Right lobe of liver (tissue), 6 donors: ENCODE data around the gene CHRNA1. TPM values are rescaled to one million over a fixed set of nuclear protein-coding genes. Genes with fewer than 3 reads are reported as not detected.
A peak's percentile ranks its signal among the peaks of the same experiment; 100 is the strongest.

Experiments
- ATAC-seq, 4 donors: fragments of 200-7000 bp; cut with Tn5 transposase; one replicate each; pipeline ENCODE4 v1.9.1; 2020; ENCODE audit warnings: mild to moderate bottlenecking in 4 of 4, moderate library complexity in 4 of 4
- DNase-seq, 3 donors: peaks; one replicate each; pipeline ENCODE4 v3.0.0-alpha.2; 2020
- H3K27ac ChIP-seq, 3 donors: fragments of 200-600 bp; one replicate each; pipeline ENCODE4 v1.8.0; 2022
- H3K27me3 ChIP-seq, 2 donors: fragments of 200-600 bp; one replicate each; pipeline ENCODE4 v1.8.0; 2022
- H3K36me3 ChIP-seq, 4 donors: fragments of 200-600 bp; sonication (generic) in 1 of 4; one replicate each; pipeline versions ENCODE4 v1.5.1 to v1.8.0; 2017 to 2022; ENCODE audit warnings: control low read depth in 1 of 4
- H3K4me1 ChIP-seq, 4 donors: fragments of 200-600 bp; sonication (generic) in 1 of 4; one replicate each; pipeline versions ENCODE4 v1.5.1 to v1.8.0; 2017 to 2022; ENCODE audit warnings: control low read depth in 1 of 4
- H3K4me3 ChIP-seq, 3 donors: fragments of 200-600 bp; one replicate each; pipeline ENCODE4 v1.8.0; 2022
- H3K9me3 ChIP-seq, 4 donors: fragments of 200-600 bp; sonication (generic) in 1 of 4; one replicate each; pipeline versions ENCODE4 v1.5.1 to v1.8.0; 2017 to 2022; ENCODE audit warnings: control low read depth in 1 of 4
- CTCF ChIP-seq, 4 donors: fragments of 200-600 bp in 3 of 4; fragments of 450-650 bp in 1 of 4; IDR thresholded peaks; one replicate each; pipeline versions ENCODE4 v1.5.1 to v1.8.0; 2016 to 2022; ENCODE audit warnings: antibody characterized with exemption in 4 of 4, mild to moderate bottlenecking in 2 of 4
- POLR2A ChIP-seq: fragments of 450-650 bp; IDR thresholded peaks from one replicate; pipeline ENCODE4 v1.6.1; 2017; ENCODE audit warnings: antibody characterized with exemption, mild to moderate bottlenecking
- WGBS: methylation state at CpG from one replicate; pipeline ENCODE4 v1.1.6; 2018; ENCODE audit warnings: low coverage, low lambda C conversion rate; ENCODE audit not compliant: insufficient coverage; ENCODE audit errors: missing lambda C conversion rate; 5-methylcytosine and 5-hydroxymethylcytosine counted together
- intact Hi-C, 2 donors: fragments of 100-400 bp; cut with DNase I; formaldehyde crosslinking; loops; one replicate each; pipeline versions ENCODE4 v1.11.2 to v1.14.1; 2022
- total RNA-seq, 6 experiments: library from RNA; depleted of rRNA in 2 of 6; stranded (reverse); fragments of >200 nt in 2 of 6; fragmentation: NEBNext Ultra II Directional in 3 of 6; extraction: Animal tissue kit (Norgen Biotek cat#: 25700) in 3 of 6; gene quantifications; one replicate each; pipeline versions ENCODE4 v1.1.0 to v1.2.4, GENCODE V29; 2016 to 2023
- donor health status: DM: no; HTN: yes; CAD: no.
- donor health status: DM: no; HTN: no; CAD: no.
- donor health status: DM: no; HTN: no; CAD: no.
- donor health status: DM: no; HTN: yes; CAD: no.
- donor health status: DM: no; HTN: yes; CAD: no.

Gene CHRNA1
- total RNA-seq, 6 experiments from 2014 or later, result 0.19 TPM; not detected in 5

GRCh38 chr2:174780856-174781255 lies 16.6 kb upstream of the CHRNA1 start:
- H3K9me3 ChIP-seq, result no peaks in the 10 kb centered on the region
- no peaks in the 10 kb centered on the region for H3K4me1 ChIP-seq
- no peak for TF ChIP-seq CTCF (IDR thresholded peaks at IDR 0.05)
- no peak for TF ChIP-seq POLR2A
- WGBS, result 68% methylated on average over 5 of the region's 7 CpGs
- H3K27me3 ChIP-seq, result no peaks in the 10 kb centered on the region
- DNase-seq (no peak), ATAC-seq (no peak)
- H3K36me3 ChIP-seq, result no peaks in the 10 kb centered on the region
- intact Hi-C loops, result no loop called here
- no peak overlapping the region for H3K4me3 ChIP-seq
- H3K27ac ChIP-seq, result no peak overlapping the region

GRCh38 chr2:174780191-174780840 lies 16.0 kb upstream of the CHRNA1 start:
- intact Hi-C loops, result no loop called here
- Histone ChIP-seq H3K27ac (no peak overlapping the region), H3K27me3 (no peaks in the 10 kb centered on the region), H3K4me1 (no peaks in the 10 kb centered on the region), H3K4me3 (no peak overlapping the region), H3K36me3 (no peaks in the 10 kb centered on the region), H3K9me3 (no peaks in the 10 kb centered on the region)
- DNase-seq (no peak), ATAC-seq (no peak)
- TF ChIP-seq CTCF (IDR thresholded peaks at IDR 0.05), result no peak
- WGBS, result 68% methylated on average over 4 of the region's 5 CpGs

DNA sequence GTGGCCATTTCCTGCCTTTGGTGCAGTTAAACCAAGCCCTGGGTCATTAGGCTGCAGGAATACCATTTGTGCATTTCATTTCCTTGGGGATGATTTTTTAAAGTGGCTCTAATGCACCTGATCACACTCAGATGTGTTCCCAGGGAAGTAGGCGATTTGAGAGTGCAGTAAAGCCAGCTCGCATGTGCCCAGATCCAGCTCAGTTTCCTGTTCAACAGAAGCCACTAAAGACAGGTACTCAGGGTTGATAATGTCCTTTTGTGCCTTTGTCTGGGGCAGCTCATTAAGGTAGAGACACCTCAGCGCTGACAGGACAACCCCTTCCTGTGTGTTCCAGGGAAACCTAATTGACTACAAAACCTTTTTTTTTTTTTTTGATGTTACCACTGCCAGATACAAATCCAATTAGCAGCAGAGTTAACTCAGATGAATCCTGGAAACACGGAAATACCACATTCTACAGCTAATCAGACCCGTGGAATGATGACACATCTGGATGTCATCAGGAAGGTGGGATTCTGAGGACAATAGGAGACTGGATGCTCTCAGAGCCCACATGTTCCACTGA lies 15.2 kb upstream of the CHRNA1 start:
- Histone ChIP-seq H3K9me3 (no peaks in the 10 kb centered on the region), H3K36me3 (no peaks in the 10 kb centered on the region), H3K4me3 (no peak overlapping the region), H3K4me1 (no peaks in the 10 kb centered on the region), H3K27ac (no peak overlapping the region), H3K27me3 (no peaks in the 10 kb centered on the region)
- no peak for TF ChIP-seq CTCF (IDR thresholded peaks at IDR 0.05)
- no peak for TF ChIP-seq POLR2A
- DNase-seq (no peak), ATAC-seq (no peak)
- 73% methylated on average over 5 of the region's 5 CpGs for WGBS
- intact Hi-C loops, result no loop called here

DNA sequence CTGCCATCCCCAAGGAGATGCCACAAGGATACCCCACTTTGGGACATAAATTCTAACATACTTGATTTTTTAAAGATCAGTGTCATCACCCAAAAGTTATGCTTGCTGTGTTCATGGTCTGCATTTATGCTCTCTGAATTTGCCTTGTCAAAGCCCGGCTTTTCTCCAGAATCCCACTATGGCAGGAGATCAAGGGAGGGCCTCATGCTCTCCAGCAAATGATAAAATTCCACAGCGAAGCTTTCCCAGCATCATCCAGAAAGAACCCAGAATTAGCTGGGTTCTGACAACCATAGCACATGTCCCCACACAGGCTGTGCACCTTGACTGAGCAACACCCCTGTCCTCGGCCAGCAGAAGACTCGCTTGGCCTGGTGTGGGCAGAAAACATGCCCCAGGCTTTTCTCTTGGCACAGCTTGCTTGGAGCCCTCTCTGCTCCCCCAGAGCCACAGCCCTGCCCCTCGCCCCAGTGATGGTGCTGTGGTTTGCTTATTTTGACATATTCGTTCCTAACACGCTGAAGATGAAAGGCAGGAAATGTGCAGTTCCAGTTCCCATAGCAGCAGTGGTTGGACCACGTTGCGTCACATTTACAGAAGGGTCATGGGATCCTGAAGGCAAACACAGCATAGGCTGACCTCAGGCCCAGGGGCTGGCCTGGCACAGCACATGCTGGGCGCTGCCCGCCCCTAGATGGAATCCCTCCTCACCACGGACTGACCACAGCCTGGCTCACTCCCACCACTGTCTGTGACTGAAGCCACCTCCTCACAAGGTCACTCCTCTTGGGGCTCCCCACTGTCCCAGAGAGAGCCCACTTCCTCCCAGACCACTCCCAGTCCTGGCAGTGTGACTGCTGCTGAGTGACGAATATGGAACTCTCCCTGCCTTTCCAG lies 14.1 kb upstream of the CHRNA1 start:
- WGBS, result 16% methylated on average over 5 of the region's 13 CpGs
- TF ChIP-seq POLR2A, result no peak
- no peak for TF ChIP-seq CTCF (IDR thresholded peaks at IDR 0.05)
- Histone ChIP-seq H3K27me3 (no peaks in the 10 kb centered on the region), H3K4me1 (no peaks in the 10 kb centered on the region), H3K9me3 (no peaks in the 10 kb centered on the region), H3K36me3 (no peaks in the 10 kb centered on the region), H3K27ac (no peak overlapping the region), H3K4me3 (no peak overlapping the region)
- DNase-seq (peak in 1 of 3 donors; percentile 42), ATAC-seq (peak; percentile 60 to 80 (median 75))
- intact Hi-C loops, result no loop called here
